ENCODE results near the gene SLC30A2. TPM values are rescaled to one million over a fixed set of nuclear protein-coding genes. Genes with fewer than 3 reads are reported as not detected.

SLC30A2 gene
- total RNA-seq, 1 donor from 2014 or later = 4.4 TPM

DNA sequence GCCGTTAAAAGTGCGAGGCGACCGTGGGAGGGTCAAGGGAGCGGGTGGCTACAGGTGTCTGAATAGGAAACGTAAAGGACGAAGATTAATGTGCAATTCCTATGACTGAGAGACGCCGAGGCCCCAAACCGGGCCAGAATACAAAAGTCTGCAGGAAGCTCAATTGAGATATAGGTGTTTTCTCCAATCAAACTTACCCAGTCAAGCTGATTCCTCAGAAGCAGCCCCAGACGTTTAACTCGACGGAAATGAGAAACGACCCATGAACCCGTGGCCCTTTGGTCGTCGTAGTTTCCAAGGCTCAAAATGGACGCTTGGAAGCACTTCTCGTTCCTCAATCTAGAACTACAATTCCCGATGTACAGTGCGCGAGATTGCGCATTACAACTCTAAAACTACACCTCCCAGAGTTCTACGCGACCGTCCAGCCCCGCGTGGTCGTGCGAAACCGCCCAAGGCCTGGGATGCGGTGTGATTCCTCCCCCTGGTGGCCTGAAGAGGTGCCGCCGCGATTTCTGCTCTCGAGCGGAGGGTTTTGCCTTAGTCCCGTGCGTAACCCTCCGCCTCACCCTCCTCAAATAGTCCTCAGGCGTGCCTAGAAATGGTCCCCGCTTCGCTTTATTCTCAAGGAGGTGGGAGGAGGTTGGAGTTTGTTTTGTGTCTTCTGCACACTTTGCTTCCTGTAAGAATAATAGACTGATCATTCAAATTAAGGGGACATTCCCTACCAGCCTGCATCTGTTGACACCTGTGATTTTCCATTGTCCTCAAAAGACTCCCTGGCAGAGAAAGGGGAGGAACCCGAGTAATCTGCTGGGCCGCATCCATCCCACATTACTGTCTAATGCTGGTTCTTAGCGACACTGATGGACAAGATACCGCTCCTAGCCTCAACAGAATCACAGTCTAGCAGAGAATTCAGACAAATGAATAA lies 47.8 kb downstream of the SLC30A2 start, which contains the start of gene PAFAH2:
TSS of gene PAFAH2 (minus strand) at position 236 of the 934 bp plus-strand sequence. CDS start 7,247 bp downstream, outside the sequence.
- H3K27ac Mint-ChIP-seq = peak within 1 kb of the TSS; percentile 96
- TF ChIP-seq, protein P1, sequence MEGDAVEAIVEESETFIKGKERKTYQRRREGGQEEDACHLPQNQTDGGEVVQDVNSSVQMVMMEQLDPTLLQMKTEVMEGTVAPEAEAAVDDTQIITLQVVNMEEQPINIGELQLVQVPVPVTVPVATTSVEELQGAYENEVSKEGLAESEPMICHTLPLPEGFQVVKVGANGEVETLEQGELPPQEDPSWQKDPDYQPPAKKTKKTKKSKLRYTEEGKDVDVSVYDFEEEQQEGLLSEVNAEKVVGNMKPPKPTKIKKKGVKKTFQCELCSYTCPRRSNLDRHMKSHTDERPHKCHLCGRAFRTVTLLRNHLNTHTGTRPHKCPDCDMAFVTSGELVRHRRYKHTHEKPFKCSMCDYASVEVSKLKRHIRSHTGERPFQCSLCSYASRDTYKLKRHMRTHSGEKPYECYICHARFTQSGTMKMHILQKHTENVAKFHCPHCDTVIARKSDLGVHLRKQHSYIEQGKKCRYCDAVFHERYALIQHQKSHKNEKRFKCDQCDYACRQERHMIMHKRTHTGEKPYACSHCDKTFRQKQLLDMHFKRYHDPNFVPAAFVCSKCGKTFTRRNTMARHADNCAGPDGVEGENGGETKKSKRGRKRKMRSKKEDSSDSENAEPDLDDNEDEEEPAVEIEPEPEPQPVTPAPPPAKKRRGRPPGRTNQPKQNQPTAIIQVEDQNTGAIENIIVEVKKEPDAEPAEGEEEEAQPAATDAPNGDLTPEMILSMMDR (conservative IDR thresholded peaks at IDR 0.05) = peak; percentile 99
- no peaks in the 10 kb centered on the region for H3K27me3 Mint-ChIP-seq
- H3K4me1 Mint-ChIP-seq (ENCODE audit: unreplicated experiment) = peaks cover 21% of the 10 kb centered on the region
- H3K36me3 Mint-ChIP-seq = no peaks in the 10 kb centered on the region
- peak; percentile 98 for DNase-seq (ENCODE audit: extremely low spot score, unreplicated experiment)
- H3K9me3 Mint-ChIP-seq = no peaks in the 10 kb centered on the region
- H3K4me3 Mint-ChIP-seq = peak within 1 kb of the TSS; percentile 96

- peaks cover 24% of the 10 kb centered on the region for H3K4me1 Mint-ChIP-seq (ENCODE audit: unreplicated experiment)
- TF ChIP-seq, protein P1 (conservative IDR thresholded peaks at IDR 0.05) = no peak
- no peaks in the 10 kb centered on the region for H3K36me3 Mint-ChIP-seq
- H3K9me3 Mint-ChIP-seq = no peaks in the 10 kb centered on the region
- H3K4me3 Mint-ChIP-seq = peak overlapping the region; percentile 96
- DNase-seq (ENCODE audit: extremely low spot score, unreplicated experiment) = no peak
- no peaks in the 10 kb centered on the region for H3K27me3 Mint-ChIP-seq
- peak overlapping the region; percentile 96 for H3K27ac Mint-ChIP-seq
Measured at GRCh38 chr1:25996966-25997827, 48.7 kb downstream of the SLC30A2 start.

GRCh38 chr1:25994402-25995150 lies 51.3 kb downstream of the SLC30A2 start:
- no peak overlapping the region for H3K4me3 Mint-ChIP-seq
- no peaks in the 10 kb centered on the region for H3K9me3 Mint-ChIP-seq
- H3K27ac Mint-ChIP-seq = no peak overlapping the region
- DNase-seq (ENCODE audit: extremely low spot score, unreplicated experiment) = no peak
- peaks cover 33% of the 10 kb centered on the region for H3K4me1 Mint-ChIP-seq (ENCODE audit: unreplicated experiment)
- TF ChIP-seq, protein P1 (conservative IDR thresholded peaks at IDR 0.05) = no peak
- H3K27me3 Mint-ChIP-seq = no peaks in the 10 kb centered on the region
- H3K36me3 Mint-ChIP-seq = no peaks in the 10 kb centered on the region

GRCh38 chr1:25993197-25993951 lies 52.5 kb downstream of the SLC30A2 start:
- no peak for DNase-seq (ENCODE audit: extremely low spot score, unreplicated experiment)
- H3K27me3 Mint-ChIP-seq = no peaks in the 10 kb centered on the region
- H3K36me3 Mint-ChIP-seq = no peaks in the 10 kb centered on the region
- H3K27ac Mint-ChIP-seq = no peak overlapping the region
- no peaks in the 10 kb centered on the region for H3K9me3 Mint-ChIP-seq
- peaks cover 29% of the 10 kb centered on the region for H3K4me1 Mint-ChIP-seq (ENCODE audit: unreplicated experiment)
- TF ChIP-seq, protein P1 (conservative IDR thresholded peaks at IDR 0.05) = no peak
- H3K4me3 Mint-ChIP-seq = no peak overlapping the region
